GM21423 (cell line): ENCODE results near the gene SPR.
A peak's percentile ranks its signal among the peaks of the same experiment; 100 is the strongest.

Source experiments
- ATAC-seq: cut with Tn5 transposase; IDR thresholded peaks from one replicate; pipeline ENCODE4 v1.9.1; 2021; ENCODE audit warnings: mild to moderate bottlenecking, moderate library complexity; ENCODE audit not compliant: unreplicated experiment

The SPR gene

GRCh38 chr2:72929010-72929409 is 41.8 kb downstream of the SPR start:
- ATAC-seq = no peak

GRCh38 chr2:72931280-72931910 is 44.2 kb downstream of the SPR start:
- ATAC-seq = no peak

GRCh38 chr2:72932045-72932740 is 45.0 kb downstream of the SPR start:
- ATAC-seq = no peak

GRCh38 chr2:72932805-72933204 is 45.6 kb downstream of the SPR start:
- no peak for ATAC-seq

- no peak for ATAC-seq
These were observed 46.0 kb downstream of the SPR start for GRCh38 chr2:72933207-72933606.

- no peak for ATAC-seq
These were observed 46.5 kb downstream of the SPR start for GRCh38 chr2:72933646-72934151.

- ATAC-seq = peak; percentile 61
These were observed 47.7 kb downstream of the SPR start for GRCh38 chr2:72934683-72935610.

GRCh38 chr2:72935611-72935957 is 48.4 kb downstream of the SPR start:
- ATAC-seq = no peak

- ATAC-seq = no peak
These were observed 49.6 kb downstream of the SPR start for GRCh38 chr2:72936660-72937355.

- no peak for ATAC-seq
These were observed 50.1 kb downstream of the SPR start for GRCh38 chr2:72937356-72937669.

GRCh38 chr2:72938455-72938854 is 51.2 kb downstream of the SPR start:
- no peak for ATAC-seq

- ATAC-seq = no peak
These were observed 53.2 kb downstream of the SPR start for GRCh38 chr2:72940361-72940760.

GRCh38 chr2:72940786-72941185 is 53.6 kb downstream of the SPR start:
- no peak for ATAC-seq
